Panc1 (cell line): ENCODE measurements around the gene GORASP2. TPM values are rescaled to one million over a fixed set of nuclear protein-coding genes. Genes with fewer than 3 reads are reported as not detected.

Experiments
- ATAC-seq: fragments of 200-7000 bp; cut with Tn5 transposase; 2 replicates; pipeline ENCODE4 v1.9.1; 2020; ENCODE audit warnings: mild to moderate bottlenecking, moderate library complexity
- BruUV-seq: library from RNA; stranded (reverse); fragments of 400-500 nt; replicated peaks from 2 replicates; lab custom pipeline; 2021; lab: Mats Ljungman, UMichigan
- CTCF ChIA-PET: fragments of 300-600 bp; sonication (Branson Sonifier 250); formaldehyde crosslinking; loops from one replicate; lab custom pipeline; 2022; ENCODE audit warnings: antibody characterized with exemption; lab: Charles Lee
- POLR2A ChIA-PET: fragments of 300-600 bp; sonication (Branson Sonifier 250); formaldehyde crosslinking; loops from one replicate; lab custom pipeline; 2022; ENCODE audit warnings: antibody characterized with exemption; lab: Charles Lee
- DNase-seq: peaks from one replicate; pipeline ENCODE4 v3.0.0-alpha.2; 2010; ENCODE audit warnings: low read depth, low spot score
- H3K27ac ChIP-seq: 2 replicates; pipeline ENCODE4 v1.5.1; 2011; ENCODE audit warnings: mild to moderate bottlenecking, low read length, inconsistent platforms
- H3K27me3 ChIP-seq: fragments of 200-500 bp; sonication (Bioruptor generic); 2 replicates; pipeline ENCODE4 v1.6.0; 2014; ENCODE audit warnings: low read length, inconsistent platforms; ENCODE audit not compliant: control insufficient read depth, insufficient read depth
- H3K36me3 ChIP-seq: fragments of 200-500 bp; sonication (Bioruptor generic); 2 replicates; pipeline ENCODE4 v1.5.1; 2014; ENCODE audit warnings: inconsistent platforms, mild to moderate bottlenecking, low read length, moderate library complexity; ENCODE audit not compliant: control insufficient read depth, insufficient read depth
- H3K4me1 ChIP-seq: 2 replicates; pipeline ENCODE4 v1.5.1; 2011; ENCODE audit warnings: inconsistent platforms, mild to moderate bottlenecking, low read length, moderate library complexity; ENCODE audit not compliant: control insufficient read depth, insufficient read depth
- H3K4me3 ChIP-seq, 2 experiments: 2 replicates each; pipeline ENCODE4 v1.5.1; 2011 to 2012; ENCODE audit warnings: low read depth in 2 of 2, low read length in 2 of 2, mild to moderate bottlenecking in 2 of 2, inconsistent platforms in 1 of 2, moderate library complexity in 1 of 2
- H3K9me3 ChIP-seq: fragments of 200-500 bp; sonication (Bioruptor generic); 2 replicates; pipeline ENCODE4 v1.5.1; 2014; ENCODE audit warnings: low read depth, mild to moderate bottlenecking, inconsistent platforms, low read length, moderate library complexity; ENCODE audit not compliant: control insufficient read depth, insufficient read depth
- POLR2AphosphoS5 ChIP-seq: IDR thresholded peaks from 2 replicates; pipeline ENCODE4 v1.6.1; 2012; ENCODE audit warnings: mild to moderate bottlenecking, low read depth, low read length, moderate library complexity
- SIN3A ChIP-seq: IDR thresholded peaks from 2 replicates; pipeline ENCODE4 v1.6.1; 2012; ENCODE audit warnings: low read depth, mild to moderate bottlenecking, low read length, moderate library complexity, borderline replicate concordance; ENCODE audit not compliant: insufficient read depth
- TCF7L2 ChIP-seq: IDR thresholded peaks from 2 replicates; pipeline ENCODE4 v1.6.1; 2011; ENCODE audit warnings: mild to moderate bottlenecking, low read depth, low read length, inconsistent platforms
- in situ Hi-C: cut with HindIII; loops from 2 replicates; pipeline ENCODE4 v1.10.0; 2016; ENCODE audit warnings: low sequenced_read_pairs, low pct_unique_long_range_greater_than_20kb
- intact Hi-C: fragments of 100-400 bp; cut with micrococcal nuclease; formaldehyde crosslinking; loops from one replicate; pipeline ENCODE4 v1.10.0; 2022; ENCODE audit not compliant: unreplicated experiment
- total RNA-seq: library from RNA; stranded (reverse); gene quantifications from one replicate; pipeline ENCODE4 v1.2.1, GENCODE V29; 2021; ENCODE audit not compliant: unreplicated experiment
- TF ChIP-seq, protein P1 (sequence below), 2 experiments: IDR thresholded peaks; 2 replicates each; pipeline ENCODE4 v1.6.1; 2011 to 2012; ENCODE audit warnings: low read depth in 2 of 2, control low read depth in 1 of 2, low read length in 1 of 2, mild to moderate bottlenecking in 1 of 2, moderate library complexity in 1 of 2; ENCODE audit not compliant: insufficient read depth in 1 of 2
- TF ChIP-seq, protein P2 (sequence below): fragments of 450-650 bp; IDR thresholded peaks from 2 replicates; pipeline ENCODE4 v1.5.1; 2017; ENCODE audit warnings: mild to moderate bottlenecking

GORASP2 gene
- total RNA-seq, 1 experiment from 2014 or later = 62.5 TPM

DNA sequence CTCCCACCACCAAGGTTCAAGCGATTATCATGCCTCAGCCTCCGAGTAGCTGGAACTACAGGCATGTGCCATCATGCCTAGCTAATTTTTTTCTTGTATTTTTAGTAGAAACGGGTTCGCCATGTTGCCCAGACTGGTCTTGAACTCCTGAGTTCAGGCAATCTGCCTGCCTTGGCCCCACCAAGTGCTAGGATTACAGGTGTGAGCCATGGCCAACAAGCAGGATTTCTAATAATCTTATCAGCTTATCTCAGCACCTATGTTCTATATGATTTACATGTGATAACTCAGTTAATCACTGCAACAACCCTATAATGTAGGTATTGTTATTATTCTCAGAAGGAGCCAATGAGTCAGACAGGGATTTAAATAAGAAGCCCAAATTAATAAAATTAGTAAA is 80.3 kb downstream of the GORASP2 start:
- H3K4me1 ChIP-seq = no peaks in the 10 kb centered on the region
- no peaks in the 10 kb centered on the region for H3K9me3 ChIP-seq
- intact Hi-C loops = no loop called here
- ATAC-seq = no peak
- no peak overlapping the region for H3K4me3 ChIP-seq
- H3K27ac ChIP-seq = no peak overlapping the region
- H3K27me3 ChIP-seq = no peaks in the 10 kb centered on the region
- H3K36me3 ChIP-seq = peaks cover 38% of the 10 kb centered on the region
- ChIA-PET POLR2A (no interaction called here), CTCF (no interaction called here)
- DNase-seq = no peak
- no TSS peak for BruUV-seq
- TF ChIP-seq TCF7L2 (no peak), SIN3A (no peak), POLR2AphosphoS5 (no peak)
- TF ChIP-seq, protein P1, sequence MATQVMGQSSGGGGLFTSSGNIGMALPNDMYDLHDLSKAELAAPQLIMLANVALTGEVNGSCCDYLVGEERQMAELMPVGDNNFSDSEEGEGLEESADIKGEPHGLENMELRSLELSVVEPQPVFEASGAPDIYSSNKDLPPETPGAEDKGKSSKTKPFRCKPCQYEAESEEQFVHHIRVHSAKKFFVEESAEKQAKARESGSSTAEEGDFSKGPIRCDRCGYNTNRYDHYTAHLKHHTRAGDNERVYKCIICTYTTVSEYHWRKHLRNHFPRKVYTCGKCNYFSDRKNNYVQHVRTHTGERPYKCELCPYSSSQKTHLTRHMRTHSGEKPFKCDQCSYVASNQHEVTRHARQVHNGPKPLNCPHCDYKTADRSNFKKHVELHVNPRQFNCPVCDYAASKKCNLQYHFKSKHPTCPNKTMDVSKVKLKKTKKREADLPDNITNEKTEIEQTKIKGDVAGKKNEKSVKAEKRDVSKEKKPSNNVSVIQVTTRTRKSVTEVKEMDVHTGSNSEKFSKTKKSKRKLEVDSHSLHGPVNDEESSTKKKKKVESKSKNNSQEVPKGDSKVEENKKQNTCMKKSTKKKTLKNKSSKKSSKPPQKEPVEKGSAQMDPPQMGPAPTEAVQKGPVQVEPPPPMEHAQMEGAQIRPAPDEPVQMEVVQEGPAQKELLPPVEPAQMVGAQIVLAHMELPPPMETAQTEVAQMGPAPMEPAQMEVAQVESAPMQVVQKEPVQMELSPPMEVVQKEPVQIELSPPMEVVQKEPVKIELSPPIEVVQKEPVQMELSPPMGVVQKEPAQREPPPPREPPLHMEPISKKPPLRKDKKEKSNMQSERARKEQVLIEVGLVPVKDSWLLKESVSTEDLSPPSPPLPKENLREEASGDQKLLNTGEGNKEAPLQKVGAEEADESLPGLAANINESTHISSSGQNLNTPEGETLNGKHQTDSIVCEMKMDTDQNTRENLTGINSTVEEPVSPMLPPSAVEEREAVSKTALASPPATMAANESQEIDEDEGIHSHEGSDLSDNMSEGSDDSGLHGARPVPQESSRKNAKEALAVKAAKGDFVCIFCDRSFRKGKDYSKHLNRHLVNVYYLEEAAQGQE (IDR thresholded peaks at IDR 0.05; ENCODE audit: insufficient read depth in 1 of 2, low read depth in 2 of 2, low read length in 1 of 2) = no peak
- TF ChIP-seq, protein P2, sequence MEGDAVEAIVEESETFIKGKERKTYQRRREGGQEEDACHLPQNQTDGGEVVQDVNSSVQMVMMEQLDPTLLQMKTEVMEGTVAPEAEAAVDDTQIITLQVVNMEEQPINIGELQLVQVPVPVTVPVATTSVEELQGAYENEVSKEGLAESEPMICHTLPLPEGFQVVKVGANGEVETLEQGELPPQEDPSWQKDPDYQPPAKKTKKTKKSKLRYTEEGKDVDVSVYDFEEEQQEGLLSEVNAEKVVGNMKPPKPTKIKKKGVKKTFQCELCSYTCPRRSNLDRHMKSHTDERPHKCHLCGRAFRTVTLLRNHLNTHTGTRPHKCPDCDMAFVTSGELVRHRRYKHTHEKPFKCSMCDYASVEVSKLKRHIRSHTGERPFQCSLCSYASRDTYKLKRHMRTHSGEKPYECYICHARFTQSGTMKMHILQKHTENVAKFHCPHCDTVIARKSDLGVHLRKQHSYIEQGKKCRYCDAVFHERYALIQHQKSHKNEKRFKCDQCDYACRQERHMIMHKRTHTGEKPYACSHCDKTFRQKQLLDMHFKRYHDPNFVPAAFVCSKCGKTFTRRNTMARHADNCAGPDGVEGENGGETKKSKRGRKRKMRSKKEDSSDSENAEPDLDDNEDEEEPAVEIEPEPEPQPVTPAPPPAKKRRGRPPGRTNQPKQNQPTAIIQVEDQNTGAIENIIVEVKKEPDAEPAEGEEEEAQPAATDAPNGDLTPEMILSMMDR = no peak
- in situ Hi-C loops = no loop called here

DNA sequence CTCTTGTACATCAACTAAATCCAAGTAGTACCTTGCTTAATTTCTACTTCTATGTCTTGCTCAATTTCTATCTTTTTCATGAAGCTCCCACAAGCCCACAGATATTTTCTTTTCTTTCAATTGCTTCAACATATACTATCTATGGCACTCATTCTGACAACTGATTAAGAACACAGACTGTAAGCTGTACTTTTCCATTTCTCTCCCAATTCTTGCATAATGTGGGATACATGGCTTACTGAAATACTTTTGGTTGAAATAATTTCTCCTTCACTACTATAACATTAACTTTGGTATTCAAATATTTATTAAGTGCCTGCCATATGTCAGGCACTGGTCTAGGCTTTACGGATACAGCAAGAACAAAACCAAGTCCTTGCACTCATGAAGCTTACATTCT is 84.8 kb downstream of the GORASP2 start:
- Histone ChIP-seq H3K4me3 (no peak overlapping the region), H3K27ac (no peak overlapping the region), H3K4me1 (no peaks in the 10 kb centered on the region), H3K27me3 (no peaks in the 10 kb centered on the region), H3K36me3 (peaks cover 14% of the 10 kb centered on the region; the same call in 1 of the 2 replicates), H3K9me3 (no peaks in the 10 kb centered on the region)
- in situ Hi-C loops (no loop called here), intact Hi-C loops (no loop called here)
- TF ChIP-seq TCF7L2 (no peak), POLR2AphosphoS5 (no peak), SIN3A (no peak)
- TF ChIP-seq, protein P1 (IDR thresholded peaks at IDR 0.05; ENCODE audit: insufficient read depth in 1 of 2, low read depth in 2 of 2, low read length in 1 of 2) = no peak
- TF ChIP-seq, protein P2 = no peak
- ATAC-seq (no peak), DNase-seq (no peak)
- POLR2A ChIA-PET = no interaction called here
- BruUV-seq = no TSS peak
- CTCF ChIA-PET = no interaction called here
